DOHH2 (cell line): ENCODE measurements around the gene MEAF6.
"Not testable (repeated sequence)": the region's sequence is repeated elsewhere in the genome, so short reads cannot be mapped to it uniquely, and the experiment has no call there.

Experiments
- H3F3A ChIP-seq: fragments of 200-600 bp; sonication (generic), shearing (Covaris generic); 2 replicates; pipeline ENCODE4 v1.6.0; 2016; ENCODE audit warnings: antibody characterized with exemption, mild to moderate bottlenecking; ENCODE audit not compliant: control insufficient read depth, insufficient read depth
- H3K27ac ChIP-seq: fragments of 200-600 bp; sonication (generic); 2 replicates; pipeline ENCODE4 v1.5.1; 2014; ENCODE audit warnings: low read depth, mild to moderate bottlenecking, low read length, moderate library complexity
- H3K27me3 ChIP-seq: fragments of 200-600 bp; sonication (generic); 2 replicates; pipeline ENCODE4 v1.6.1; 2014; ENCODE audit warnings: mild to moderate bottlenecking, low read length, mixed read lengths; ENCODE audit not compliant: control insufficient read depth
- H3K36me3 ChIP-seq: fragments of 200-600 bp; sonication (generic); 2 replicates; pipeline ENCODE4 v1.6.1; 2014; ENCODE audit warnings: mild to moderate bottlenecking, low read length, moderate library complexity, mixed read lengths; ENCODE audit not compliant: control insufficient read depth
- H3K4me1 ChIP-seq: fragments of 200-600 bp; sonication (generic); 2 replicates; pipeline ENCODE4 v1.6.1; 2014; ENCODE audit warnings: mild to moderate bottlenecking, low read length, mixed read lengths; ENCODE audit not compliant: control insufficient read depth
- H3K4me2 ChIP-seq: fragments of 200-600 bp; sonication (generic); 2 replicates; pipeline ENCODE4 v1.6.0; 2014; ENCODE audit warnings: mild to moderate bottlenecking, low read length, moderate library complexity
- H3K4me3 ChIP-seq: fragments of 200-600 bp; sonication (generic); 2 replicates; pipeline ENCODE4 v1.5.1; 2014; ENCODE audit warnings: mild to moderate bottlenecking, low read length, mixed read lengths
- H3K79me2 ChIP-seq: fragments of 200-600 bp; sonication (generic); 2 replicates; pipeline ENCODE4 v1.6.1; 2014; ENCODE audit warnings: mild to moderate bottlenecking, low read length, mixed read lengths; ENCODE audit not compliant: control insufficient read depth
- H3K9me2 ChIP-seq: fragments of 200-600 bp; sonication (generic); replicated peaks from 2 replicates; pipeline ENCODE4 v1.6.1; 2014; ENCODE audit warnings: mild to moderate bottlenecking, low read length, mixed read lengths; ENCODE audit not compliant: control insufficient read depth
- H3K9me3 ChIP-seq: fragments of 200-600 bp; sonication (generic); 2 replicates; pipeline ENCODE4 v1.6.1; 2014; ENCODE audit warnings: antibody characterized with exemption, low read length, mixed read lengths; ENCODE audit not compliant: control insufficient read depth, insufficient read depth
- H4K20me1 ChIP-seq: fragments of 200-600 bp; sonication (generic); 2 replicates; pipeline ENCODE4 v1.6.0; 2014; ENCODE audit warnings: low read depth, mild to moderate bottlenecking, antibody characterized with exemption, low read length, moderate library complexity; ENCODE audit not compliant: control insufficient read depth, insufficient read depth
- EZH2phosphoT487 ChIP-seq: fragments of 200-600 bp; sonication (generic); IDR thresholded peaks from 2 replicates; pipeline ENCODE4 v1.6.1; 2017; ENCODE audit warnings: borderline replicate concordance, mild to moderate bottlenecking, antibody characterized with exemption, low read length, moderate library complexity, mixed read lengths
- TF ChIP-seq, protein P1 (sequence below): fragments of 200-600 bp; sonication (generic); IDR thresholded peaks from one replicate; pipeline ENCODE4 v1.5.1; 2014; ENCODE audit warnings: antibody characterized with exemption, mild to moderate bottlenecking, low read depth, low read length; ENCODE audit not compliant: poor library complexity, severe bottlenecking

The MEAF6 gene

DNA sequence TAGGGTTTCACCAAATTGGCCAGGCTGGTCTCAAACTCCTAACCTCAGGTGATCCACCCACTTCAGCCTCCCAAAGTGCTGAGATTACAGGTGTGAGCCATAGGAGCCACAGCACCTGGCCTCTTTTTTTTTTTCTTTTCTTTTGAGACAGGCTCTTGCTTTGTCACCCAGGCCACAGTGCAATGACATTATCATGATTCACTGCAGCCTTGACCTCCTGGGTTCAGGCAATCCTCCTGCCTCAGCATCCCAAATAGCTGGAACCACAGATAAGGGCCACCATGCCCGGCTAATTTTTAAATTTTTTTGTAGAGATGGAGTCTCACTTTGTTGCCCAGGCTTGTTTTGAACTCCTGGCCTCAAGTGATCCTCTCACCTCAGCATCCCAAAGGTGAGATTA is 15.3 kb upstream of the MEAF6 start:
- H3K4me3 ChIP-seq, H3K9me2 ChIP-seq, H3K4me1 ChIP-seq, H3K27me3 ChIP-seq, H4K20me1 ChIP-seq, H3K4me2 ChIP-seq, H3K27ac ChIP-seq, H3K9me3 ChIP-seq, H3K36me3 ChIP-seq, H3F3A ChIP-seq, H3K79me2 ChIP-seq: not testable (repeated sequence)

DNA sequence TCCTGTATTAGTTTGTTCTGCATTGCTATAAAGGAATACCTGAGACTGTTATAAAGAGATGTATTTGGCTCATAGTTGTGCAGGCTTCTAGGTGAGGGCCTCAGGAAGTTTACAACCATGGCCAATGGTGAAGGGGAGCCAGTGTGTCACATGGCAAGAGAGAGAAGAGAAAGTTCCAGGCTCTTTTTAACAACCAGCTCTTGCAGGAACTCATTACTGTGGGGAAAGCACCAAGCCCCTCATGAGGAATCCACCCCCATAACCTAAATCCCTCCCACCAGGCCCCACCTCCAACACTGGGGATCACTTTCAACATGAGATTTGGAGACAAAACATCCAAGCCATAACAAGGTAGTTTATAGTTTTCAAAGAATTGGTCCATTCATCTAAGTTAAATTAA is 5.0 kb upstream of the MEAF6 start:
- Histone ChIP-seq H3K4me2 (no peak overlapping the region), H3K4me3 (no peak overlapping the region), H3K4me1 (peaks cover 10% of the 10 kb centered on the region), H3K9me3 (no peaks in the 10 kb centered on the region), H3K27me3 (no peaks in the 10 kb centered on the region), H3F3A (no peaks in the 10 kb centered on the region), H3K9me2 (no peaks in the 10 kb centered on the region), H3K36me3 (no peaks in the 10 kb centered on the region), H3K79me2 (no peaks in the 10 kb centered on the region), H3K27ac (no peak overlapping the region), H4K20me1 (no peaks in the 10 kb centered on the region)
- TF ChIP-seq EZH2phosphoT487 = no peak
- TF ChIP-seq, protein P1, sequence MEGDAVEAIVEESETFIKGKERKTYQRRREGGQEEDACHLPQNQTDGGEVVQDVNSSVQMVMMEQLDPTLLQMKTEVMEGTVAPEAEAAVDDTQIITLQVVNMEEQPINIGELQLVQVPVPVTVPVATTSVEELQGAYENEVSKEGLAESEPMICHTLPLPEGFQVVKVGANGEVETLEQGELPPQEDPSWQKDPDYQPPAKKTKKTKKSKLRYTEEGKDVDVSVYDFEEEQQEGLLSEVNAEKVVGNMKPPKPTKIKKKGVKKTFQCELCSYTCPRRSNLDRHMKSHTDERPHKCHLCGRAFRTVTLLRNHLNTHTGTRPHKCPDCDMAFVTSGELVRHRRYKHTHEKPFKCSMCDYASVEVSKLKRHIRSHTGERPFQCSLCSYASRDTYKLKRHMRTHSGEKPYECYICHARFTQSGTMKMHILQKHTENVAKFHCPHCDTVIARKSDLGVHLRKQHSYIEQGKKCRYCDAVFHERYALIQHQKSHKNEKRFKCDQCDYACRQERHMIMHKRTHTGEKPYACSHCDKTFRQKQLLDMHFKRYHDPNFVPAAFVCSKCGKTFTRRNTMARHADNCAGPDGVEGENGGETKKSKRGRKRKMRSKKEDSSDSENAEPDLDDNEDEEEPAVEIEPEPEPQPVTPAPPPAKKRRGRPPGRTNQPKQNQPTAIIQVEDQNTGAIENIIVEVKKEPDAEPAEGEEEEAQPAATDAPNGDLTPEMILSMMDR = no peak

DNA sequence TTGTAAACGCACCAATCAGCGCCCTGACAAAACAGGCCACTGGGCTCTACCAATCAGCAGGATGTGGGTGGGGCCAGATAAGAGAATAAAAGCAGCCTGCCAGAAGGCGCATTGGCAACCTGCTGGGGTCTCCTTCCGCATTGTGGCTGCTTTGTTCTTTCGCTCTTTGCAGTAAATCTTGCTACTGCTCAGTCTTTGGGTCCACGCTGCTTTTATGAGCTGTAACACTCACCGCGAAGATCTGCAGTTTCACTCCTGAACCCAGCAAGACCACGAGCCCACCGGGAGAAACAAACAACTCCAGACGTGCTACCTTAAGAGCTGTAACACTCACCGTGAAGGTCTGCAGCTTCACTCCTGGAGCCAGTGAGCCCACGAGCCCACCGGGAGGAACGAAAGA is 4.4 kb upstream of the MEAF6 start:
- not testable (repeated sequence) for H3K27ac ChIP-seq, H3K4me2 ChIP-seq, H3K36me3 ChIP-seq, H3K79me2 ChIP-seq, H3K9me3 ChIP-seq, H3K4me3 ChIP-seq, H3F3A ChIP-seq, H3K27me3 ChIP-seq, H4K20me1 ChIP-seq, H3K9me2 ChIP-seq
- H3K4me1 ChIP-seq = peaks cover 10% of the 10 kb centered on the region

DNA sequence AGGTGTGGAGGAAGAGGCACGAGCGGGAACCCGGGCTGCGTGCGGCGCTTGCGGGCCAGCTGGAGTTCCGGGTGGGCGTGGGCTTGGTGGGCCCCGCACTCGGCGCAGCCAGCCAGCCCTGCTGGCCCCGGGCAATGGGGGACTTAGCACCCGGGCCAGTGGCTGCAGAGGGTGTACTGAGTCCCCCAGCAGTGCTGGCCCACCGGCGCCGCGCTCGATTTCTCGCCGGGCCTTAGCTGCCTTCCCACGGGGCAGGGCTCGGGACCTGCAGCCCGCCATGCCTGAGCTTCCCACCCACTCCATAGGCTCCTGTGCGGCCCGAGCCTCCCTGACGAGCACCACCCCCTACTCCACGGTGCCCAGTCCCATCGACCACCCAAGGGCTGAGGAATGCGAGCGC is 3.7 kb upstream of the MEAF6 start:
- H3K27me3 ChIP-seq, H3K9me3 ChIP-seq, H3K4me3 ChIP-seq, H3K4me2 ChIP-seq, H4K20me1 ChIP-seq, H3F3A ChIP-seq, H3K9me2 ChIP-seq, H3K36me3 ChIP-seq, H3K27ac ChIP-seq: not testable (repeated sequence)
- Histone ChIP-seq H3K79me2 (peaks cover 12% of the 10 kb centered on the region), H3K4me1 (peaks cover 16% of the 10 kb centered on the region)

DNA sequence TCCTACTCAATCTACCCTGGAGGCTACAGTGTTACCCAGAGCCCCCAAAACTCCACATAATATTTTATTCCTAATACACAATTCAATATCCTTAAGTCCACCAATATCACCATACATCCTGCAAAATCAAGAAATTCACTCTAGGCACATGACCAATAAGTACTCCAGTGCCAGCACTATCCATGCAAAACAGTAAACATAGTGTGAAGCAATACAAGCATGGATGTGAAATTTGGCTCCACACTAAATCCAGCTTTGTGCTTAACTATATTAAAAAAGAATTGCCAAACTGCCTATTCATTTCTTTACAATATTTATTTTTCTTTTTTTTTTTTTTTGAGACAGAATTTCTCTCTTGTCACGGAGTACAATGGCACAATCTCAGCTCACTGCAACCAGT is 3.0 kb upstream of the MEAF6 start:
- Histone ChIP-seq H3K9me2 (no peaks in the 10 kb centered on the region), H3F3A (no peaks in the 10 kb centered on the region), H3K36me3 (peaks cover 8% of the 10 kb centered on the region), H3K4me2 (no peak overlapping the region), H3K4me3 (no peak overlapping the region), H3K79me2 (peaks cover 19% of the 10 kb centered on the region), H3K4me1 (peaks cover 18% of the 10 kb centered on the region), H3K27me3 (no peaks in the 10 kb centered on the region), H3K9me3 (no peaks in the 10 kb centered on the region), H4K20me1 (no peaks in the 10 kb centered on the region), H3K27ac (no peak overlapping the region)
- TF ChIP-seq EZH2phosphoT487 = no peak
- TF ChIP-seq, protein P1 = no peak
